Measurements from ENCODE around the gene USP20.

USP20 gene

DNA sequence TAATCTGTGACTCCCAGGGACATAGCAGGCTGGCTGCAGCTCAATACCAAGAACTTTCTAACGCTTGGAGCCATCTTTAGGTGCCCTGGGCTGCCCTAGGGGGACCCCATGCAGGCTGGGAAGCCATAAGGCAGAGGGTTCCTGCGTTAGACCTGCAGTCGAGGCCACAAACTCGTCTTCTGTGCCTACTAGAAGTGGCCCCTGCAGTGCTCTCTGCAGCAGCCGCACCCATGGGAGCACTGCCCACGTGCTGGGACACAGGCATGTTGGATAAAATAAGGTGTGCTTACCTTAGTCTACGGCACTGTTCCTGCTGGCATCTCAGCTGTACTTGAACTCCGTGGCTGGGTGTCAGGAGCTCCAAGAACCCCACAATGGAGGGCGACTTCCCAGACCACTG lies 22.9 kb upstream of the USP20 start:
- no peak for DNase-seq
- TF ChIP-seq GATA1 (IDR thresholded peaks at IDR 0.05; ENCODE audit: low read depth, low read length) (no peak), POLR2A (IDR thresholded peaks at IDR 0.05; ENCODE audit: low read length) (peak; percentile 21)

DNA sequence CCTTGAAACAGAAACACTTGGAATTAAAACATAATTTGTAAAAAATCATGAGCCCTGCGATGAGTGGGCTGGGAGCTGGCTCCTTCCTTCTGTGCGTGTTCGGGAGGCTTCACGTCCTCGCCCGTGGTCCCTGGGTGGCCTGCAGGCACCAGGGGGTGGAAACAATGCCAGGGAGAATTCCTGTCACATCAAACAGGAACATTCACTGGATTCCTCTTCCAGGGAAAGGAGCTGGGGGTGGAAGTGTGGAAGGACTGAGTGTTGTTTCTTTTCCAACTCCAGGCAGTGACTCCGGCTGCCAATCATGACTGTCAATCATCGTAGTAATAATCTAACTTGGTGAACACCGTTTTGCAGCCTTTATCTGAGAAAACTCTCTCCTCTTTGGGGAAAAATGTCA lies 21.6 kb upstream of the USP20 start:
- no peak for DNase-seq
- TF ChIP-seq GATA1 (IDR thresholded peaks at IDR 0.05; ENCODE audit: low read depth, low read length) = no peak
- no peak for TF ChIP-seq POLR2A (IDR thresholded peaks at IDR 0.05; ENCODE audit: low read length)

DNA sequence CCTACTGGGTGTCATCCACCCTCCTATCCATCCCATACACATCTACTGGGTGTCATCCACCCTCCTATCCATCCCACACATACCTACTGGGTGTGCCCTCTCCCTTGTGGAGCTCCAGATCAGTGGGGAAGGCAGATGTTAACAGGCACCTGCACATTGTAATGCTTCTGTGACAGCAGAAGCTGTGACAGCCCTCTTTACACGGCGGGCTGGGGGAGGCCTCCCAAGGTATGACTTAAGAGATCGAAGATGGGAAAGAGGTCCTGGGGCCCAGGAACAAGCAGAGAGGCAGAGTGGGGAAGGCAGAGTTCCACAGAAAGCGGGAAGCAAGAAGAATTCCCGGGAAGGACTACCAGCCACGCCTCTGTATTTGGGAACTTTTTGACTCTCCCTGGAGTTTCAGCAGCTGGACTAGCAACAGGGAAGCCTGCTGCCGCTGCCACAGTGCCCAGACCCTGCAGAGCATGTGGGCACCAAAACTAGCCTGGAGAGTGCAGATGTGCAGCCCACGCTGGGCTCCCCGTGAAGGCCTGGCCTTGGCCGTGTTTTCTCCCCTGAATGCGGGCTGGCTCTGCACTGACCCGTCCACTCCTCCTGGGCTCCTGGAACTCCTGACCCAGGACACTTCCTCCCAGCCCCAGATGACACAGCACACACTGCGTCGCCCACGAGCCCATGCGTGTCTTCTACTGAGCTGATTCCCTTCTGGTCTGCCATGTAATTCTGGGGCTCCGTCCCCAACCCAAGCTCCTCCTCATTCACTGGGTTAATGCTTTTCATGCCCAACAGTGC lies 20.6 kb upstream of the USP20 start:
- TF ChIP-seq POLR2A (IDR thresholded peaks at IDR 0.05; ENCODE audit: low read length) = no peak
- DNase-seq = no peak

DNA sequence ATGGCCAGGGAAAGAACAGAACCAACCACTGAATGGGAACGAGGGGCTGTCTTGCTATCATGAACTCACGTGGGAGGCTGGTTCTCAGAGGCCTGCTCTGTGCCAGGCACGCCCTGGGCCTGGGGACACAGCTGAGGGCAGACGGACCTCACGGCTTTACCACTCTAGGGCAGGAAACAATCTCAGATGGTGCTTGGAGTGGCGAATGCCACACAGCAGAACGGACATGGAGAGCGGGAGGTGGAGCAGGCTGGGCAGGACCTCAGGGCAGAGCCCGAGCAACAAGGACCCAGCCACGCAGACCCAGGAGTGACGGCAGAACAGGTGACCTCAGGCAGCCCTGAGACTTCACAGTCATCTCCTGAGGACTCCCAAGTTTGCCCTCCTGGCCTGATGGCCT lies 20.0 kb upstream of the USP20 start:
- no peak for DNase-seq
- TF ChIP-seq GATA1 (IDR thresholded peaks at IDR 0.05; ENCODE audit: low read depth, low read length) (no peak), POLR2A (IDR thresholded peaks at IDR 0.05; ENCODE audit: low read length) (no peak)

DNA sequence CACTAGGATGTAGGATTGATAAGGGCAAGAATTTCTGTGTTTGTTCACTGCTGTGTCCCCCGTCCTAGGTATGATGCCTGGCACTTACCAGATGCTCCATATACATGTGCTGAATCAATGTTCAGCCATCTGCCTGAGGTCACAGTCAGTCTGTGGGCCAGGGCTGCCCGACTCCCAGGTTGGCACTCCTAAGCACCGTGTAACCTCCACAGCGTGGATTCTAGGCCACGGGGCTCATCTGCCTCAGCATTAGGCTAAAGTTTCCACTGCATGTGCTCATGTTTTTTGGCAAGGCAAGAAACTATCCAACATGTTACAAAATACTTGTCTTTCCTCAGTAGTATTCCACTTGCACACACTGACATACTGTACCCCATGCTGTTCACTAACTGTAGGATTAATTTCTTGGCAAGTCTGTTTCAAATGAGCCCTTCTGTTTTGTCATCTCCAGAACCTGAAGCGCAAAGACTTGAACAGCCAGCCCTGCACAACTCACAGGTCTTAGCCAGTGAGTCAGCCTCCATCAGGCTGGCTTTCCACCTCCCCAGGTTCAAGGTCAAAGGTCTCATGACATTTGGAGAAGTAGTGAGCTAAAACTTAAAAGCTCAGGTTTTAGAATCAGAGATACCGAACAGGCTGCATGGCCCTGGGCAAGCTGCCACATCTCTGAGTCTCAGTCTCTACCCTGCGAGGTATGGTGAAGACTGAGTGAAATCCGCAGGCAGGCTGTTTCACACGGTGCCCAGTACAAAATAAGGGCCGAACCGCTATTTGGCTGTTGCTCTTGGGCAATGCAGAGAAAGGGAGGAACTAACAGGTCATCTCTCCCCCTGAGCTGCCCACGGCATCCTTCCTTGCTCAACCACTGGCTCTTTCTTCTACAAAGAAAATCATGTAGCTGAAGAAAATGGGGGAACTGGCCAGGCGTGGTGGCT lies 18.5 kb upstream of the USP20 start:
- TF ChIP-seq GATA1 (IDR thresholded peaks at IDR 0.05; ENCODE audit: low read depth, low read length) (no peak), POLR2A (IDR thresholded peaks at IDR 0.05; ENCODE audit: low read length) (no peak)
- DNase-seq = no peak

DNA sequence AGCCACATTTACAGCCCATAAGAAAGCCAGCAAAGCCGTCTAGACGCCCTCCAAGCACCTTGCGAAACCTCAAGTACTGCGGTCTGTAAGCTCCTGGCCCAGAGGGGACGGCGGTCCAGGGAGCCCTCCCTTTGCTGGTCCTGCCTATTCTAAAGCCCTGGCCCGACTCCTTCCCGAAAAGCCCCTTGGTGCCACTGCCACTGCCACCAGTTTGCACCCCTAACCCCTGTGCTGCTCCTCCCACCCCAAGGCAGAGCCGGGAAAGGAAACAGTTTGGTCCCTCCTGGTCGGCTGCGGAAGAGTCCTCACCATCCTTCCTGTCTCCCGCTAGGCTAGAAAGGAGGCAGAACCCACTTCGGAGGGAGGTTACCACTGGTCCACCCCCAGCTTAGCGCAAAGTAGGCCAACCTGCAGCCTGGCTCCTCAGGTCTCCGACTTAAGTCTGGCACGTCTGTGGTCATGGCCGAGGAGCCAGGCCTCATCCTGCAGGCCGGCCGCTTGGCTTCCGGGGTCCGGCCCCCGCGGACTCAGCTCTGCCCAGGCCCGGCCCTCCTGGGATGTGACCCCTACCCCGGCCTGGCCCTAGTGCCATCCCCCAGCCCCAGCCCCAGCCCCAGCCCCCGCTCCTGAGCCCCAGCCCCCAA lies 12.2 kb upstream of the USP20 start:
- peak; percentile 54 to 55 for DNase-seq
- TF ChIP-seq POLR2A (IDR thresholded peaks at IDR 0.05; ENCODE audit: low read length) (no peak), GATA1 (IDR thresholded peaks at IDR 0.05; ENCODE audit: low read depth, low read length) (no peak)

DNA sequence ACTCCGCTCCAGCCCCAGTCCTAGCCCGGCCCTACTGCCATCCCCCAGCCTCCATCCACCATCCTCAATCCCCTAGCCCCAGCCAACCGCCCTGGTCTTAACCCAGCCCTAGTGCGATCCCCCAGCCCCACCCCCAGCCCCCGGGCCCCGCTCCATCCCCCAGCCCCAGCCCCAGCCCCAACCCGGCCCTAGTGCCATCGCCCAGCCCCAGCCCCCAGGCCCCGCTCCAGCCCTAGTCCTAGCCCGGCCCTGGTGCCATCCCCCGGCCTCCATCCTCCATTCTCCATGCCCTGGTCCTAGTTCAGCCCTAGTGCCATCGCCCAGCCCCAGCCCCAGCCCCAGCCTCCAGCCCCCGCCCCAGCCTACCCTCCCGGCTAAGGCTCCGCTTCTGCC lies 11.7 kb upstream of the USP20 start:
- TF ChIP-seq POLR2A (IDR thresholded peaks at IDR 0.05; ENCODE audit: low read length) (no peak), GATA1 (IDR thresholded peaks at IDR 0.05; ENCODE audit: low read depth, low read length) (no peak)
- no peak for DNase-seq

DNA sequence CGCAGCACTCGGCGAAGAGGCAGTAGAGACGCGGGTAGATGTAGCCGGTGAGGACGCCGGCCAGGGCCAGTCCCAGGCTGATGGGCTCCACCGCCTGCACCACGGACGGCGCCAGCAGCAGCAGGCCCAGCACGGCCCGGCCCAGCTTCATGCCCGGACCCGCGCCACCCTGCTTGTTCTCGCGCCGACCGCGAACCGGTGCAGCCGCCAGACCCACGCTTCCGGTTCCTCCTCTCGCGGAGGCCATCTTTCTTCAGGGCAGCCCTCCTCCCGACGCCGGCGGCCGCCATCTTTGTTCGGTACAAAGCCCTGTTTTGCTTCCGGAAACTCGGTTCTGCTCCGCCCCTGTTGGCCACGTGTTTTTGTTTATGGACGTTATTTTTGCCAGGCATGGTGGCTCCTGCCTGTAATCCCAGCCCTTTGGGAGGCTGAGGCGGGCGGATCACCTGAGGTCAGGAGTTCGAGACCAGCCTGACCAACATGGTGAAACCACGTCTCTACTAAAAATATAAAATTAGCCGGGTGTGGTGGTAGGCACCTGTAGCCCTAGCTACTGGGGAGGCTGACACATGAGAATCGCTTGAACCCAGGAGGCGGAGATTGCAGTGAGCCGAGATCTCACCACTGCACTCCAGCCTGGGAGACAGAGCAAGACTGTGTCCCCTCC lies 11.2 kb upstream of the USP20 start, which contains the start of gene TOR1A:
TOR1A (minus strand) TSS at position 202 of the 667 bp plus-strand sequence; CDS start at position 151, 51 bp downstream.
- DNase-seq = peak; percentile 96 to 97
- TF ChIP-seq POLR2A (IDR thresholded peaks at IDR 0.05; ENCODE audit: low read length) = peak; percentile 70
- no peak for TF ChIP-seq GATA1 (IDR thresholded peaks at IDR 0.05; ENCODE audit: low read depth, low read length)

DNA sequence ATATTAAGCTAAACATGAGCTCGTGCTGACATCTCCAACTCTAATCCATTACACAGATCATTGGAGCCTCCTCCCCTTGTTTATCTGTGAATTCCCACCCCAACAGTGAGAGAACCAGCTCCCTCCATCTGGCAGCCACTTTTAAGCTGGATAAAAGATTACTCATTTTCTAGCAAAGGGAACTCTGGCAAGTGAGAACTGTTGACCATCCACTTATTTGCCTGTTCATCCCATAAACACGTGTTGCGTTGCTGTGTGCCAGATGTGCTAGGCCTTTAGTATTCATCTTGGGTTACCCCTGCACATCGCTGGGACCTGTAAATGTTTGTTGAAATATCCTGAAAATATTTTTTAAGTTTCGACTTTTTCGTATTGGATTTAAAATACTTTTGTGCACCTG lies 8.9 kb upstream of the USP20 start:
- DNase-seq = peak; percentile 89 to 93
- TF ChIP-seq POLR2A (IDR thresholded peaks at IDR 0.05; ENCODE audit: low read length) (peak; percentile 35), GATA1 (IDR thresholded peaks at IDR 0.05; ENCODE audit: low read depth, low read length) (no peak)

DNA sequence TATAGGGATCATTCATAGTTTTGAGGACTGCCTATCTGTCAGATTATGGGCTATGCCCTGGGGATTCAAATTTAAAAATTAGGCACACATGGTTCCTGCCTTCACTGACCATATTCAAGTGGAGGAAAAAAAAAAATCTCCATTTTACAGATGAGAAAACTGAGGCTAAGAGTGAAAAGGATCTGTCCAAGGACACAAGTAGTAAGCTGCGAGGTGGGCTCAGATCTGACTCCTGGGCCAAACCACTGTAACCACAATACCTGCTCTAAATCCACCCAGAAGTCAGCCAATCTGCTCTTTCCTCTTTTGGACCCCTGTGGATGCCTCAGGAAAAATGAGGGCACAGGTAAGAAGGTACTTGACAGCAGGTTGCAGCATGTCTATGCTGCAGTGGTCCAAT lies 8.5 kb upstream of the USP20 start:
- DNase-seq = no peak
- TF ChIP-seq GATA1 (IDR thresholded peaks at IDR 0.05; ENCODE audit: low read depth, low read length) = no peak
- TF ChIP-seq POLR2A (IDR thresholded peaks at IDR 0.05; ENCODE audit: low read length) = no peak

DNA sequence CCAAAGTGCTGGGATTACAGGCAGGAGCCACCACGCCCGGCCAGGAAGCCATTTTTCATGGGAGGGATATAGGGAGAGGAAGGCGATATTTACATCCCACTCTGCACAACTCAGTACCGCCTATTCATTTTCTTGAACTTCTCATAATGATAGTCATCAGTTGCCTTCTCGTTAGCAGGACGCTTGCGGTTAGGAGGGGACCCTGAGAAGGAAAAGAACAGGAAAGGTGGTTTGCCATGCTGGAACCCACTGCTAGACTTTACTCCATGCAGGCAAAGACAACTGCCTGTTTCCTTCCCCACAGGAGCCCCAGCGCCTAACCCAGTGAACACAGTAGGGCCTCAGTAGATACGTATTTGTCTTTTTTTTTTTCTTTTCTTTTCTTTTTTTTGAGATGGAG lies 7.2 kb upstream of the USP20 start:
- DNase-seq = no peak
- TF ChIP-seq GATA1 (IDR thresholded peaks at IDR 0.05; ENCODE audit: low read depth, low read length) (no peak), POLR2A (IDR thresholded peaks at IDR 0.05; ENCODE audit: low read length) (no peak)

DNA sequence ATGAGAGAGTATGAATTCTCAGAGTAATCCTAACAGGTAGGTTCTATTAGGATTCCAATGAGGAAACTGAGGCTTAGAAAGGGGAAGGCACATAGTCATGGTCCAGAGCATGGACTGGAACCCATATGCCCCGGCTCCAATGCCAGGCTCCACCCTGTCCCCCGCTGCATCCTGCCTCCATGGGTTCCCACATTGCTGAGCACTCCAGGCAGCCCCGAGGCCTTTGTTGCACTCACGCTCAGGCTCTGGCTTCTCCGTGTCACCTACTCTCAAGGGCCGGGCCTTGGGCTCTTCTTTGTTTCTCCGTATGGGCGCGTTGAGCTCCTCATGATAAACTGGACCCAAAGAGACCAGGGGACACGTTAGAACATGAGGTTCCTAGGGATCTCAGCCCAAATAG lies 6.3 kb upstream of the USP20 start:
- TF ChIP-seq GATA1 (IDR thresholded peaks at IDR 0.05; ENCODE audit: low read depth, low read length) (no peak), POLR2A (IDR thresholded peaks at IDR 0.05; ENCODE audit: low read length) (no peak)
- DNase-seq = no peak

DNA sequence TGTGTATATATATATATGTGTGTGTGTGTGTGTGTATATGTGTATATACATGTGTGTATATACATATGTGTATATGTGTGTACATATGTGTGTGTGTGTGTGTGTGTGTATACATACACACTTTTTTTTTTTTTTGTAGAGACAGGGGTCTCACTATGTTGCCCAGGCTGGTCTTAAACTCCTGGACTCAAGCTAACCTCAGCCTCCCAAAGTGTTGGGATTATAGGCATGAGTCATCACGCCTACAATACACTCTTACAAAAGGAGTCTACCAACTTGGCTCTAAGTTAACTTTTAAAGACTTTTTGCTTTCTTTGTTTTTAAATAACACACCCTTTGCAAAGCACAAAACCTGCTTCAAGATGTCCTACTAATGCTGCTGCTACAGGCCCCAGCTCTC lies 2.3 kb upstream of the USP20 start:
- TF ChIP-seq POLR2A (IDR thresholded peaks at IDR 0.05; ENCODE audit: low read length) = no peak
- no peak for TF ChIP-seq GATA1 (IDR thresholded peaks at IDR 0.05; ENCODE audit: low read depth, low read length)
- no peak for DNase-seq

Measured in erythroblast (primary cell).